Common myeloid progenitor, CD34-positive (primary cell): ENCODE data around the gene ZBTB21. TPM values are rescaled to one million over a fixed set of nuclear protein-coding genes. Genes with fewer than 3 reads are reported as not detected.

Experiments used
- CTCF ChIA-PET: fragments of 350-600 bp; sonication (Branson Sonifier 250); formaldehyde crosslinking; loops from one replicate; lab custom pipeline; 2021; ENCODE audit warnings: antibody characterized with exemption; lab: Charles Lee
- POLR2A ChIA-PET: fragments of 350-600 bp; sonication (Branson Sonifier 250); formaldehyde crosslinking; loops from one replicate; lab custom pipeline; 2021; ENCODE audit warnings: antibody characterized with exemption; lab: Charles Lee
- DNase-seq, 3 donors: peaks; one replicate each; pipeline versions ENCODE4 v3.0.0 to v3.0.0-alpha.2; 2013
- H3K27ac ChIP-seq, 2 experiments: 1 replicate in 1 of 2; 2 replicates in 1 of 2; pipeline ENCODE4 v1.7.0; 2013; ENCODE audit warnings: inconsistent platforms in 2 of 2, low read length in 2 of 2, mild to moderate bottlenecking in 2 of 2, low read depth in 1 of 2, moderate library complexity in 1 of 2; ENCODE audit not compliant: severe bottlenecking in 2 of 2, insufficient read depth in 1 of 2, poor library complexity in 1 of 2
- H3K27me3 ChIP-seq, 5 experiments: replicated peaks in 2 of 5; 1 replicate in 3 of 5; 2 replicates in 2 of 5; pipeline versions ENCODE4 v1.6.1 to v1.7.0; 2013; ENCODE audit warnings: low read length in 4 of 5, mild to moderate bottlenecking in 2 of 5, moderate library complexity in 2 of 5, inconsistent platforms in 1 of 5; ENCODE audit not compliant: insufficient read depth in 5 of 5, control insufficient read depth in 4 of 5
- H3K36me3 ChIP-seq, 4 experiments: 1 replicate in 2 of 4; 2 replicates in 2 of 4; pipeline versions ENCODE4 v1.6.1 to v1.7.0; 2013; ENCODE audit warnings: low read length in 3 of 4, control low read depth in 1 of 4, mild to moderate bottlenecking in 1 of 4; ENCODE audit not compliant: control insufficient read depth in 4 of 4, insufficient read depth in 4 of 4
- H3K4me1 ChIP-seq, 4 experiments: 1 replicate in 3 of 4; 2 replicates in 1 of 4; pipeline versions ENCODE4 v1.6.1 to v1.7.1; 2013; ENCODE audit warnings: low read length in 3 of 4, mild to moderate bottlenecking in 3 of 4, control low read depth in 1 of 4, inconsistent platforms in 1 of 4, moderate library complexity in 1 of 4; ENCODE audit not compliant: control insufficient read depth in 4 of 4, insufficient read depth in 4 of 4; ENCODE audit errors: control extremely low read depth in 1 of 4
- H3K4me3 ChIP-seq, 7 experiments: 1 replicate in 4 of 7; 2 replicates in 3 of 7; pipeline versions ENCODE4 v1.5.1 to v1.7.0; 2013; ENCODE audit warnings: mild to moderate bottlenecking in 7 of 7, low read length in 6 of 7, moderate library complexity in 6 of 7, inconsistent platforms in 2 of 7, low read depth in 2 of 7, control low read depth in 1 of 7; ENCODE audit not compliant: insufficient read depth in 4 of 7, control insufficient read depth in 1 of 7; ENCODE audit errors: extremely low read depth in 1 of 7
- H3K9me3 ChIP-seq, 5 experiments: 1 replicate in 4 of 5; 2 replicates in 1 of 5; pipeline versions ENCODE4 v1.6.1 to v1.7.1; 2013; ENCODE audit warnings: low read length in 4 of 5, mild to moderate bottlenecking in 2 of 5, inconsistent platforms in 1 of 5, low read depth in 1 of 5, moderate library complexity in 1 of 5; ENCODE audit not compliant: control insufficient read depth in 4 of 5, insufficient read depth in 2 of 5; ENCODE audit errors: control extremely low read depth in 1 of 5
- WGBS: methylation state at CpG from one replicate; pipeline ENCODE4 v1.1.5; 2013; ENCODE audit not compliant: insufficient coverage; 5-methylcytosine and 5-hydroxymethylcytosine counted together
- polyA plus RNA-seq: library from polyadenylated mRNA; unstranded; fragments of 120-200 nt; gene quantifications from one replicate; pipeline ENCODE4 v1.2.1, GENCODE V29; 2013

Gene ZBTB21
- polyA plus RNA-seq = 31.9 TPM

DNA sequence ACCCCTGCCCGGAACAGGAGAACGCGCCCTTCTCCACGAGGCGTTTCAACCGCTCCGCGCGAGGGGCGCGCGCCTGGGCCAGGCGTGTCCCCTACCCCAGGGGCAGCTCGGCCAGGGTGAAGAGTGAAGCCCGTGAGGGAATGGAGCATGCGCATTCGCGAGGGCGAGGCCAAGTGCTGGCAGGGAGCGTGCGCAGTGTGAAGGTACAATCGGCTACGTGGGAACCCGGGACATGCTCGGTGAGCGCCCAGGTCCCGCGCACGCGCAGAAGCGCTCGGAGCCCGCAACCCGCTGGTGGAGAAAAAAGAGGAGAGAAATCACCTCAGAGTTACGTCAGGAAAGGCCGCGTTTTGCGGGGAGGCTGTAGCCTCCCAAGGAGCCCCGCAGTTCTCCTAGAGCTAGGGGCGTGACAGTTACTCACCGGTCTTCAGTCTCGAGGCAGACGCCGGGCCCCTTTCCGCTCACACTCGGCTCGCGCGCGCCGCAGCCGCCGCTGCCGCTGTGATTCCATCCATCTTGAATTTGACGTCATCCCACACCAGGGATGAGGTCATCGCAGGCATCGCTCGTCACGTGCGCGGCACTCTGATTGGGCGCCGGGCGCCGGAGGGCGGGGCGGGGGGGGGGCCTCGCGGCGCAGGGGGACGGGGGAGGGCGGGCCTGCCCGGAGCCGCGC, at the start of gene ZBTB21:
Gene ZBTB21, minus strand, starts transcription at position 530 of the 676 bp plus-strand sequence. CDS start 16,265 bp downstream, outside the sequence.
- H3K27me3 ChIP-seq = no peaks in the 10 kb centered on the region
- CTCF ChIA-PET = interaction anchor here (0.7 to 1.8 kb wide), 7 partner anchors 54 to 116 kb away, joined by 3 to 9 read pairs (median 3); no protein-coding TSS in a partner anchor
- under 1% methylated on average over 43 of the region's 75 CpGs for WGBS
- H3K27ac ChIP-seq = peak within 1 kb of the TSS; percentile 91 to 95
- peak within 1 kb of the TSS; percentile 72 to 88 (median 81) for H3K4me3 ChIP-seq
- H3K36me3 ChIP-seq = peaks cover 0 to 15% (median 2%) of the 10 kb centered on the region in 4 experiments
- peak; percentile 97 to 98 (median 97) for DNase-seq
- H3K9me3 ChIP-seq = peaks cover 0 to 4% (median 0%) of the 10 kb centered on the region in 5 experiments
- POLR2A ChIA-PET = interaction anchor here (0.6 to 3.7 kb wide), 10 partner anchors 10 to 217 kb away, joined by 3 to 23 read pairs (median 4); no protein-coding TSS in a partner anchor
- peaks cover 0 to 23% (median 15%) of the 10 kb centered on the region in 4 experiments for H3K4me1 ChIP-seq

DNA sequence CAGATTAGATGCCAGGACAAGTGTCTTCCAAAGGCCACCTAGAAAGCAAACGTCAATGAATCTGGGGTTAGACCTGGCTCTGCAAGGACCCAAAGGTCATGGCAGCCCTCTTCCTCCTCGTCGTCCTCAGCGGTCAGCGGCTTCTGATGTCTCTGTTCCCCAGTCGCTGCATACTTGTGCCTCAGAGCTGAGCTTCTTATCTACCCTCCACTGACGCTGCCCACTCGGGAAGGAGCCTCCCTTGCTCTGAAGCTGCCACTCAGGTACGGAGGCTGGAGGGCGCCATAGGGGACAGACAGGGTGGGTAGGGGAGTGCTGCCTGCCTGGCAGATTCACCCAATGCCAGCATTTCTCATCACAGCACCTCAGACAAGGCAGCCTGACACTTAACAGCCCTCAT, 49.6 kb upstream of the ZBTB21 start:
- Histone ChIP-seq H3K4me3 (no peak overlapping the region), H3K4me1 (peaks cover 12 to 55% (median 54%) of the 10 kb centered on the region in 4 experiments), H3K27ac (no peak overlapping the region), H3K36me3 (no peaks in the 10 kb centered on the region), H3K9me3 (no peaks in the 10 kb centered on the region), H3K27me3 (no peaks in the 10 kb centered on the region)
- 93% methylated on average over 8 of the region's 10 CpGs for WGBS
- ChIA-PET POLR2A (interaction anchor here (1.0 kb wide), 1 partner anchor 12 kb away, joined by 3 read pairs; no protein-coding TSS in a partner anchor), CTCF (interaction anchor here (0.8 to 1.0 kb wide), 3 partner anchors 14 to 24 kb away, joined by 3 read pairs; no protein-coding TSS in a partner anchor)
- DNase-seq = no peak

DNA sequence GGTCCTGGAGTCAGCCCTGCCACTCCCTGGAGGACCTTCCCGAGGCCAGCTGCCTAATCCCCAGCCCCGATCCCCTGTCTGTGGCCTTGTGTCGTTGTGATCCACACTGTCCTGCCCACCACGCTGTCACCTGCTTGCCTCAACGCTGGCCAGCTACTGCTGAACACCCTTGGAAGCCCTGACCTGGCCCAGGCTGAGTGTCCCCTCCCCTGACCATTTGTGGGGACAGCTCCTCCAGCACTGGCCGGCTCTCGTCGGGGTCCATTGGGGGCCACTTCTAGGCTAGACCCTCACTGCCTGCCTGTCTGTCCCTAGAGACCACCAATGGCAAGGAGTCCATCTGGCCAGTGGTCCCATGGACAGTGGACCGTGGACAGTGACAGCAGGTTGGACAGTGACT, 49.0 kb upstream of the ZBTB21 start:
- Histone ChIP-seq H3K27ac (no peak overlapping the region), H3K36me3 (no peaks in the 10 kb centered on the region)

DNA sequence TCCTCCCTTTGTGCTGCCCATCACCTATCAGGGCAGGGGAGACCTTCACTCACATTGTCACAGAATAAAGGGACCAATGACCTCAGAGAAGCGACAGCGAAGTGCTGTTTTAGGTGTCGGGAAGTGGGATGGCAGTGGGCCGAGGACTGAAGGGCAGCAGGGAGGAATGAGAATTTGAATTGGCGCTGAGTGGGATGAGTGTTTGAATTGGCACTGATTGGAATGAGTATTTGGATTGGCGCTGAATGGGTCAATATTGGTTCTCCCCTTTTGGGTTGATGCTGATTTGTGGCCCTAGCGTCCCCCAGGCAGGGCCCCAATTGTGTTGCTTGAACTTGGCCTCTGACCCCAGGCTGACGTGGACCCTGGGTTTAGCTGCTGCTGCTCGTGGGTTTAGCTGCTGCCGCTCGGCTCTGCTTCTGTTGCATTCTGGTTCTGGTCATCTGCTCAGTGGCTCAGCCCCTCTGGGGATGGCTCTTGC, 48.5 kb upstream of the ZBTB21 start:
- no peak for DNase-seq
- peaks cover 12 to 46% (median 43%) of the 10 kb centered on the region in 4 experiments for H3K4me1 ChIP-seq
- no peaks in the 10 kb centered on the region for H3K9me3 ChIP-seq
- no peak overlapping the region for H3K27ac ChIP-seq
- WGBS = 95% methylated on average over 11 of the region's 11 CpGs
- no peak overlapping the region for H3K4me3 ChIP-seq
- no peaks in the 10 kb centered on the region for H3K27me3 ChIP-seq
- no peaks in the 10 kb centered on the region for H3K36me3 ChIP-seq
- ChIA-PET POLR2A (no interaction called here), CTCF (interaction anchor here (0.8 kb wide), 1 partner anchor 13 kb away, joined by 3 read pairs; no protein-coding TSS in a partner anchor)

More for the DNA sequence above, 49.0 kb upstream of the ZBTB21 start:
- Histone ChIP-seq H3K4me3 (no peak overlapping the region), H3K4me1 (peaks cover 12 to 49% (median 48%) of the 10 kb centered on the region in 4 experiments), H3K9me3 (no peaks in the 10 kb centered on the region), H3K27me3 (no peaks in the 10 kb centered on the region)
- CTCF ChIA-PET = interaction anchor here (0.8 kb wide), 1 partner anchor 13 kb away, joined by 3 read pairs; no protein-coding TSS in a partner anchor
- POLR2A ChIA-PET = interaction anchor here (1.0 kb wide), 1 partner anchor 12 kb away, joined by 3 read pairs; no protein-coding TSS in a partner anchor
- WGBS = 100% methylated on average over 9 of the region's 9 CpGs
- no peak for DNase-seq

DNA sequence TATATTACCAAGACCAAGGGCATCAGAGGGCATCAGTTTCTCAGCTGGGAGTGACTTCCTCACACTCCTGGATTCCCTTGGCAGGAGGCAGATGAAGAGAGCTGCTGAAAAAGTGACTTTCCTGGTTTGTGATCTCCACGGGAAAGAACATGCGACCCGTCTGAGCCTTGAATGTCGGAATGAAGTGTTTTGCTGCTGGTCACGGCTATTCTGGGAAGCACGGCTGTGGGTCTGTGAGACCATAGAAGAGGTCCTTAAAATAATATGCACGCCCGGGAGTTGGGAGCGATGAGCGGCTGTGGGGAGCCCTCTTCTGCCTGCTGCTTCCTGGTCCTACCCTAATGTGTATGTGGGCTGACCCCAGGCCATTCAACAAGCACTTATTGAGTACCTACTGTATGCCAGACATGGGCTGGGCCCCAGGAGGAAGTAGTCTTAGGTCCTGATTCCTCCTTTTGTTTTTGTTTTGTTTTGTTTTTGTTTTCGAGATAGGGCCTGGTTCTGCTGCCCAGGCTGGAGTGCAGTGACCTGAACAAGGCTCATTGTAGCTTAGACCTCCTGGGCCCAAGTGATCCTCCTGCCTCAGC, 47.8 kb upstream of the ZBTB21 start:
- peaks cover 10 to 39% (median 36%) of the 10 kb centered on the region in 4 experiments for H3K4me1 ChIP-seq
- H3K27ac ChIP-seq = no peak overlapping the region
- no peaks in the 10 kb centered on the region for H3K36me3 ChIP-seq
- no peak overlapping the region for H3K4me3 ChIP-seq
- no peak for DNase-seq
- WGBS = 91% methylated on average over 11 of the region's 11 CpGs
- no peaks in the 10 kb centered on the region for H3K27me3 ChIP-seq
- no peaks in the 10 kb centered on the region for H3K9me3 ChIP-seq
- ChIA-PET POLR2A (no interaction called here), CTCF (interaction anchor here (0.8 kb wide), 1 partner anchor 60 kb away, joined by 3 read pairs; no protein-coding TSS in a partner anchor)

DNA sequence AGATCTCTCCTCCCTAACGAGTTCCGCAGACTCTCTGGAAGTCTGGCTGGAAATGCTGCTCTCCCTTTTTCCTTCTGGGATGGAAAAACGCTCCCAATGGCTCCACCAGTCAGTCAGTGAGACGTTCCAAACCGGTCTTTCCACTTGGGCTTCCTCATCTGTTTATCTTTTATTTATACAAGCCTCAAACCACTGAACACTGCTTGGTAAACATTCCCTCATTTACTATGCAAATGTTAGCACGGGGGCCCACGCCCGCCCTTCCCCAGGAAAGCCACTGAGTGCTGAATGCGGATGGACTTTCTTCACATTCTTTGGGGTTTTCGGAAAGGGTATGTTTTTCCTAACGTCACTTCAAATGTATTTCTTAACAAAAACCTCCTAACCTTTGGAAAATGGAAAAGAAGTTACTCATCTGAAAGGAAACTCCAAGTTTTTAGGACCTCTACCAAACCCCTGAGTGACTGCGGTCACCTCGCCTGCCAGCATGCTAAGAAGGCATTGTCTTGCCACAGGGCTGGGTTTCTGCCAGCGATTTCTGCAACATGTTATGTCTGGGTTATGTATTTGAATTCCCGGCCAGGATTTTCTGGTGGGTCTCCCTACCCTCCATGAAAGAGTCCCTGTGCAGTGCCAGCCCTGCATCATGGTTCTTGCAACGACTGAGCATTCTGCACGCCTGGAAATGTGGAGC, 47.0 kb upstream of the ZBTB21 start:
- CTCF ChIA-PET = interaction anchor here (0.8 kb wide), 1 partner anchor 61 kb away, joined by 3 read pairs; no protein-coding TSS in a partner anchor
- H3K4me3 ChIP-seq = no peak overlapping the region

More for the DNA sequence above, 47.0 kb upstream of the ZBTB21 start:
- POLR2A ChIA-PET = no interaction called here
- no peaks in the 10 kb centered on the region for H3K36me3 ChIP-seq
- no peaks in the 10 kb centered on the region for H3K27me3 ChIP-seq
- no peak overlapping the region for H3K27ac ChIP-seq
- H3K4me1 ChIP-seq = peaks cover 8 to 32% (median 28%) of the 10 kb centered on the region in 4 experiments
- DNase-seq = no peak
- WGBS = 96% methylated on average over 14 of the region's 17 CpGs
- no peaks in the 10 kb centered on the region for H3K9me3 ChIP-seq
